Panc1 (cell line): ENCODE measurements around the gene FOXO6. TPM values are rescaled to one million over a fixed set of nuclear protein-coding genes. Genes with fewer than 3 reads are reported as not detected.

Experiments used
- ATAC-seq: fragments of 200-7000 bp; cut with Tn5 transposase; 2 replicates; pipeline ENCODE4 v1.9.1; 2020; ENCODE audit warnings: mild to moderate bottlenecking, moderate library complexity
- BruUV-seq: library from RNA; stranded (reverse); fragments of 400-500 nt; replicated peaks from 2 replicates; lab custom pipeline; 2021; lab: Mats Ljungman, UMichigan
- CTCF ChIA-PET: fragments of 300-600 bp; sonication (Branson Sonifier 250); formaldehyde crosslinking; loops from one replicate; lab custom pipeline; 2022; ENCODE audit warnings: antibody characterized with exemption; lab: Charles Lee
- POLR2A ChIA-PET: fragments of 300-600 bp; sonication (Branson Sonifier 250); formaldehyde crosslinking; loops from one replicate; lab custom pipeline; 2022; ENCODE audit warnings: antibody characterized with exemption; lab: Charles Lee
- DNase-seq: peaks from one replicate; pipeline ENCODE4 v3.0.0-alpha.2; 2010; ENCODE audit warnings: low read depth, low spot score
- H3K27ac ChIP-seq: 2 replicates; pipeline ENCODE4 v1.5.1; 2011; ENCODE audit warnings: mild to moderate bottlenecking, low read length, inconsistent platforms
- H3K27me3 ChIP-seq: fragments of 200-500 bp; sonication (Bioruptor generic); 2 replicates; pipeline ENCODE4 v1.6.0; 2014; ENCODE audit warnings: low read length, inconsistent platforms; ENCODE audit not compliant: control insufficient read depth, insufficient read depth
- H3K36me3 ChIP-seq: fragments of 200-500 bp; sonication (Bioruptor generic); 2 replicates; pipeline ENCODE4 v1.5.1; 2014; ENCODE audit warnings: inconsistent platforms, mild to moderate bottlenecking, low read length, moderate library complexity; ENCODE audit not compliant: control insufficient read depth, insufficient read depth
- H3K4me1 ChIP-seq: 2 replicates; pipeline ENCODE4 v1.5.1; 2011; ENCODE audit warnings: inconsistent platforms, mild to moderate bottlenecking, low read length, moderate library complexity; ENCODE audit not compliant: control insufficient read depth, insufficient read depth
- H3K4me3 ChIP-seq, 2 experiments: 2 replicates each; pipeline ENCODE4 v1.5.1; 2011 to 2012; ENCODE audit warnings: low read depth in 2 of 2, low read length in 2 of 2, mild to moderate bottlenecking in 2 of 2, inconsistent platforms in 1 of 2, moderate library complexity in 1 of 2
- H3K9me3 ChIP-seq: fragments of 200-500 bp; sonication (Bioruptor generic); 2 replicates; pipeline ENCODE4 v1.5.1; 2014; ENCODE audit warnings: low read depth, mild to moderate bottlenecking, inconsistent platforms, low read length, moderate library complexity; ENCODE audit not compliant: control insufficient read depth, insufficient read depth
- CTCF ChIP-seq: fragments of 450-650 bp; IDR thresholded peaks from 2 replicates; pipeline ENCODE4 v1.5.1; 2017; ENCODE audit warnings: mild to moderate bottlenecking
- POLR2AphosphoS5 ChIP-seq: IDR thresholded peaks from 2 replicates; pipeline ENCODE4 v1.6.1; 2012; ENCODE audit warnings: mild to moderate bottlenecking, low read depth, low read length, moderate library complexity
- REST ChIP-seq, 2 experiments: IDR thresholded peaks; 2 replicates each; pipeline ENCODE4 v1.6.1; 2011 to 2012; ENCODE audit warnings: low read depth in 2 of 2, control low read depth in 1 of 2, low read length in 1 of 2, mild to moderate bottlenecking in 1 of 2, moderate library complexity in 1 of 2; ENCODE audit not compliant: insufficient read depth in 1 of 2
- SIN3A ChIP-seq: IDR thresholded peaks from 2 replicates; pipeline ENCODE4 v1.6.1; 2012; ENCODE audit warnings: low read depth, mild to moderate bottlenecking, low read length, moderate library complexity, borderline replicate concordance; ENCODE audit not compliant: insufficient read depth
- TCF7L2 ChIP-seq: IDR thresholded peaks from 2 replicates; pipeline ENCODE4 v1.6.1; 2011; ENCODE audit warnings: mild to moderate bottlenecking, low read depth, low read length, inconsistent platforms
- in situ Hi-C: cut with HindIII; loops from 2 replicates; pipeline ENCODE4 v1.10.0; 2016; ENCODE audit warnings: low sequenced_read_pairs, low pct_unique_long_range_greater_than_20kb
- intact Hi-C: fragments of 100-400 bp; cut with micrococcal nuclease; formaldehyde crosslinking; loops from one replicate; pipeline ENCODE4 v1.10.0; 2022; ENCODE audit not compliant: unreplicated experiment
- total RNA-seq: library from RNA; stranded (reverse); gene quantifications from one replicate; pipeline ENCODE4 v1.2.1, GENCODE V29; 2021; ENCODE audit not compliant: unreplicated experiment

The FOXO6 gene
- total RNA-seq, 1 experiment from 2014 or later: 2.5 TPM

GRCh38 chr1:41385398-41386195 lies 24.4 kb downstream of the FOXO6 start:
- no peaks in the 10 kb centered on the region for H3K36me3 ChIP-seq
- no peaks in the 10 kb centered on the region for H3K9me3 ChIP-seq
- H3K27me3 ChIP-seq: peaks cover 5% of the 10 kb centered on the region; the same call in 1 of the 2 replicates
- TF ChIP-seq REST (IDR thresholded peaks at IDR 0.05; ENCODE audit: insufficient read depth in 1 of 2, low read depth in 2 of 2, low read length in 1 of 2) (no peak), POLR2AphosphoS5 (no peak), CTCF (no peak), SIN3A (no peak)
- ChIA-PET POLR2A (interaction anchor here (0.5 kb wide), 1 partner anchor 421 kb away, joined by 6 read pairs; no protein-coding TSS in a partner anchor), CTCF (no interaction called here)
- DNase-seq (no peak), ATAC-seq (no peak)
- peaks cover 12% of the 10 kb centered on the region; the same call in 1 of the 2 replicates for H3K4me1 ChIP-seq
- H3K27ac ChIP-seq: no peak overlapping the region
- in situ Hi-C loops: no loop called here
- intact Hi-C loops: no loop called here
- no TSS peak for BruUV-seq
- no peak overlapping the region for H3K4me3 ChIP-seq

GRCh38 chr1:41386196-41386663 lies 25.0 kb downstream of the FOXO6 start:
- in situ Hi-C loops: no loop called here
- intact Hi-C loops: no loop called here
- no peak for ATAC-seq
- TF ChIP-seq REST (IDR thresholded peaks at IDR 0.05; ENCODE audit: insufficient read depth in 1 of 2, low read depth in 2 of 2, low read length in 1 of 2) (no peak), SIN3A (no peak), TCF7L2 (no peak), POLR2AphosphoS5 (no peak), CTCF (no peak)
- H3K4me3 ChIP-seq: no peak overlapping the region
- no peaks in the 10 kb centered on the region for H3K9me3 ChIP-seq
- no TSS peak for BruUV-seq
- POLR2A ChIA-PET: interaction anchor here (0.5 kb wide), 1 partner anchor 422 kb away, joined by 6 read pairs; no protein-coding TSS in a partner anchor
- no peaks in the 10 kb centered on the region for H3K36me3 ChIP-seq
- peaks cover 5% of the 10 kb centered on the region; the same call in 1 of the 2 replicates for H3K4me1 ChIP-seq
- no peak overlapping the region for H3K27ac ChIP-seq
- no peak for DNase-seq
- H3K27me3 ChIP-seq: peaks cover 5% of the 10 kb centered on the region; the same call in 1 of the 2 replicates
- CTCF ChIA-PET: no interaction called here
